ENCODE results near the gene CALN1.

DNA sequence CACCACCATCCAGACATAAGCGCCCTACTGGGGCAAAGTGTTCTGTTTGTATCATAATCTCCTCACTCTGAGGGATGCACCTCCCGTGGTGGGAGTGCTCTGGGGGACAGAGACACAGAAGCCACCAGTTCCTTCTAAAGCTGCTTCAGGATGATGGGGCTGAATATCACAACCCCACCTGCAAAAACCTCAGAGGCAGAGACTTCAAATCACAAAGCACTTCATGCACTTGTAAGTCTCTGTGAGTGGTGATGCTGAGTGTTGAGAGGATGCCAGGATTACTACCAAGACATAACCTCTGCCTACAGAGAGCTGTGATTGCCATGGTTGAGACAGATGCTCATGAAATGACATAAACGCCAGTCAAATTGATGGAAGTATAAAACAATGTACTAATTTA lies 255.5 kb downstream of the CALN1 start:
- TF ChIP-seq, protein P1, sequence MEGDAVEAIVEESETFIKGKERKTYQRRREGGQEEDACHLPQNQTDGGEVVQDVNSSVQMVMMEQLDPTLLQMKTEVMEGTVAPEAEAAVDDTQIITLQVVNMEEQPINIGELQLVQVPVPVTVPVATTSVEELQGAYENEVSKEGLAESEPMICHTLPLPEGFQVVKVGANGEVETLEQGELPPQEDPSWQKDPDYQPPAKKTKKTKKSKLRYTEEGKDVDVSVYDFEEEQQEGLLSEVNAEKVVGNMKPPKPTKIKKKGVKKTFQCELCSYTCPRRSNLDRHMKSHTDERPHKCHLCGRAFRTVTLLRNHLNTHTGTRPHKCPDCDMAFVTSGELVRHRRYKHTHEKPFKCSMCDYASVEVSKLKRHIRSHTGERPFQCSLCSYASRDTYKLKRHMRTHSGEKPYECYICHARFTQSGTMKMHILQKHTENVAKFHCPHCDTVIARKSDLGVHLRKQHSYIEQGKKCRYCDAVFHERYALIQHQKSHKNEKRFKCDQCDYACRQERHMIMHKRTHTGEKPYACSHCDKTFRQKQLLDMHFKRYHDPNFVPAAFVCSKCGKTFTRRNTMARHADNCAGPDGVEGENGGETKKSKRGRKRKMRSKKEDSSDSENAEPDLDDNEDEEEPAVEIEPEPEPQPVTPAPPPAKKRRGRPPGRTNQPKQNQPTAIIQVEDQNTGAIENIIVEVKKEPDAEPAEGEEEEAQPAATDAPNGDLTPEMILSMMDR (IDR thresholded peaks at IDR 0.05; ENCODE audit: low read length): no peak
- TF ChIP-seq EZH2 (IDR thresholded peaks at IDR 0.05; ENCODE audit: borderline replicate concordance, low read length): no peak
